Karpas-422 (cell line): ENCODE results near the gene SHMT2. TPM values are rescaled to one million over a fixed set of nuclear protein-coding genes. Genes with fewer than 3 reads are reported as not detected.

Source experiments
- DNase-seq: peaks from one replicate; pipeline ENCODE4 v3.0.0-alpha.2; 2015
- H2AFZ ChIP-seq: fragments of 200-600 bp; sonication (generic); 2 replicates; pipeline ENCODE4 v1.6.1; 2014; ENCODE audit warnings: antibody characterized with exemption, low read length, mixed read lengths
- H3K27ac ChIP-seq: fragments of 200-600 bp; sonication (generic); 2 replicates; pipeline ENCODE4 v1.5.1; 2014; ENCODE audit warnings: mild to moderate bottlenecking, low read length, moderate library complexity
- H3K27me3 ChIP-seq: fragments of 200-600 bp; sonication (generic); 2 replicates; pipeline ENCODE4 v1.6.1; 2014; ENCODE audit warnings: low read length, mixed read lengths
- H3K36me3 ChIP-seq: fragments of 200-600 bp; sonication (generic); 2 replicates; pipeline ENCODE4 v1.6.1; 2014; ENCODE audit warnings: low read length, mixed read lengths; ENCODE audit not compliant: insufficient read depth
- H3K4me1 ChIP-seq: fragments of 200-600 bp; sonication (generic); 2 replicates; pipeline ENCODE4 v1.6.1; 2014; ENCODE audit warnings: mild to moderate bottlenecking, low read length, mixed read lengths
- H3K4me2 ChIP-seq: fragments of 200-600 bp; sonication (generic); 2 replicates; pipeline ENCODE4 v1.6.1; 2014; ENCODE audit warnings: low read length, low read depth, mild to moderate bottlenecking; ENCODE audit not compliant: poor library complexity, severe bottlenecking
- H3K4me3 ChIP-seq: fragments of 200-600 bp; sonication (generic); 2 replicates; pipeline ENCODE4 v1.5.1; 2014; ENCODE audit warnings: mild to moderate bottlenecking, antibody characterized with exemption, low read length, mixed read lengths
- H3K79me2 ChIP-seq: fragments of 200-600 bp; sonication (generic); 2 replicates; pipeline ENCODE4 v1.6.1; 2014; ENCODE audit warnings: mild to moderate bottlenecking, low read length, mixed read lengths
- H3K9ac ChIP-seq: fragments of 200-600 bp; sonication (generic); 2 replicates; pipeline ENCODE4 v1.6.0; 2014; ENCODE audit warnings: low read length
- H3K9me2 ChIP-seq: fragments of 200-600 bp; sonication (generic), shearing (Covaris generic); replicated peaks from 2 replicates; pipeline ENCODE4 v1.6.0; 2014; ENCODE audit warnings: mild to moderate bottlenecking, low read length, moderate library complexity; ENCODE audit not compliant: insufficient read depth
- H3K9me3 ChIP-seq: fragments of 300-700, 200-600 bp; sonication (generic); 2 replicates; pipeline ENCODE4 v1.6.1; 2014; ENCODE audit warnings: low read length, mixed read lengths
- H4K20me1 ChIP-seq: fragments of 200-600 bp; sonication (generic); 2 replicates; pipeline ENCODE4 v1.6.1; 2014; ENCODE audit warnings: mild to moderate bottlenecking, antibody characterized with exemption, low read length, low read depth; ENCODE audit not compliant: insufficient read depth
- total RNA-seq: library from RNA; depleted of rRNA; stranded (reverse); fragments of >200 nt; shearing (Covaris generic); gene quantifications from 2 replicates; pipeline ENCODE4 v1.2.3, GENCODE V29; 2014; ENCODE audit warnings: low replicate concordance

The SHMT2 gene
- total RNA-seq, 1 experiment from 2014 or later, result 399 TPM

GRCh38 chr12:57213058-57213715 lies 16.3 kb upstream of the SHMT2 start:
- H4K20me1 ChIP-seq, result peaks cover 6% of the 10 kb centered on the region; the same call in 1 of the 2 replicates
- H3K4me3 ChIP-seq, result no peak overlapping the region
- H3K9me2 ChIP-seq, result no peaks in the 10 kb centered on the region
- H3K79me2 ChIP-seq, result no peaks in the 10 kb centered on the region
- no peak overlapping the region for H2AFZ ChIP-seq
- H3K4me2 ChIP-seq, result peak overlapping the region; percentile 29
- H3K4me1 ChIP-seq, result peaks cover 59% of the 10 kb centered on the region
- peak overlapping the region; percentile 24; the same call in 1 of the 2 replicates for H3K9ac ChIP-seq
- H3K27me3 ChIP-seq, result no peaks in the 10 kb centered on the region; the same call in 1 of the 2 replicates
- no peak overlapping the region for H3K27ac ChIP-seq
- DNase-seq, result peak; percentile 92
- no peaks in the 10 kb centered on the region for H3K9me3 ChIP-seq
- H3K36me3 ChIP-seq, result no peaks in the 10 kb centered on the region

DNA sequence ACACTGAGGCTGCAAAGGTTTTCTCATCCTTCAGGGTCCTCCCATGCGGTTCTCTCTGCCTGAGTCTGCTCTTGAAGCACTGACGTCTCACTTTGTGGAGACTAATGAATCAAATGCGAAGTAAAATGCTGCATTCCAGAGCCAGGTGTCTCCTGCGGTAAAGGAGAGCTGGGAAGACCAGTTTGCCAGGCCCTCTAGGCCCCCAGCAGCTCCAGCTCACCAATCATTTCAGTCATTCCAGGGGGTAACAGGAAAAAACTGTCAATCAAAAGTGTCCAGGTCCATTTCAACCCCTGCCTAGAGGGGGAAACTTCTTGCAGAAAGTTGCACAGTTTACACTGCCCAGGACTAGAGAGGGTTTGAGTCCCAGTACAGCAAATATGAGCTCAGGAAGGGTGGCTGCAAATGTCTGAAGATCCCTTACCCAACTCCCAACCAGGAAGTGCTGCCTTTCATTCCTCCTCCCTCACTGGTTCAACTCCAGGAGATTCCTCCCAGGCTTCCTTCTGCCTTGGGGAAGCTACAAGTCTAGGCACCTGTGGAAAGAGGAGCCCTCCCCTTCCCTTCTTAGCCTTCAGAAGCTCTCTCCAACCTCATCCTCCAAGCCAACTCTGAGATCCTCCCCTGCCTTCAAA lies 15.6 kb upstream of the SHMT2 start:
- Histone ChIP-seq H3K4me3 (no peak overlapping the region), H4K20me1 (peaks cover 10% of the 10 kb centered on the region; the same call in 1 of the 2 replicates), H2AFZ (no peak overlapping the region), H3K9me2 (no peaks in the 10 kb centered on the region), H3K4me2 (peak overlapping the region; percentile 29), H3K9ac (peak overlapping the region; percentile 24; the same call in 1 of the 2 replicates), H3K27me3 (no peaks in the 10 kb centered on the region; the same call in 1 of the 2 replicates), H3K9me3 (no peaks in the 10 kb centered on the region), H3K36me3 (no peaks in the 10 kb centered on the region), H3K4me1 (peaks cover 64% of the 10 kb centered on the region), H3K27ac (no peak overlapping the region), H3K79me2 (no peaks in the 10 kb centered on the region)
- DNase-seq, result no peak

- H2AFZ ChIP-seq, result no peak overlapping the region
Measured at GRCh38 chr12:57214398-57214781, 15.1 kb upstream of the SHMT2 start.

DNA sequence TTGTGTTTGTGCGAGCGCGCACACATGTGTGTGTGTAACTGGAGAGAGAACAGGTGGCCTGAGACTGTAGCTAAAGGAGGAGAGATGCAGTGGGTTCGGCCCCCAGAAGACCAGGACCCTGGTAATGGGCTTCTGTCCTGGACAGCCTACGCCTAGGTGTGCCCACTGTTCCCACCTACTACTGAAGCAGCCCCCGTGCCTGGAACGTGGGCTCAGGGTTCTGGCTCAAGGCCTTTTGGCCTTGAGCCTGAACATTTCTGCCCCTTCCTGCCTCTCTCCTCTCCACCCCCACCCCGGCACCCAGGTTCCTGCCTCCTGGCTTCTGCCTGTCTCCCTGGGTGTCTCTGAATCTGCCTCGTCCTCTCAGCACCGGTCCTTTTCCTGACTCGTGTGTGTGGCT lies 14.4 kb upstream of the SHMT2 start:
- Histone ChIP-seq H2AFZ (no peak overlapping the region), H3K27ac (no peak overlapping the region), H3K27me3 (no peaks in the 10 kb centered on the region; the same call in 1 of the 2 replicates), H3K4me2 (no peak overlapping the region), H3K9ac (no peak overlapping the region), H3K4me1 (peaks cover 64% of the 10 kb centered on the region), H3K4me3 (no peak overlapping the region), H4K20me1 (peaks cover 10% of the 10 kb centered on the region; the same call in 1 of the 2 replicates), H3K79me2 (no peaks in the 10 kb centered on the region), H3K9me3 (no peaks in the 10 kb centered on the region), H3K36me3 (no peaks in the 10 kb centered on the region), H3K9me2 (no peaks in the 10 kb centered on the region)
- no peak for DNase-seq

More at GRCh38 chr12:57214398-57214781, 15.1 kb upstream of the SHMT2 start:
- H3K9ac ChIP-seq, result 0 out of 2 replicates have a peak overlapping the region, but pooled peaks have one; percentile 11
- H3K27ac ChIP-seq, result no peak overlapping the region
- no peaks in the 10 kb centered on the region for H3K9me3 ChIP-seq
- H3K4me1 ChIP-seq, result peaks cover 64% of the 10 kb centered on the region
- H3K9me2 ChIP-seq, result no peaks in the 10 kb centered on the region
- H4K20me1 ChIP-seq, result peaks cover 10% of the 10 kb centered on the region; the same call in 1 of the 2 replicates
- H3K4me3 ChIP-seq, result no peak overlapping the region
- H3K27me3 ChIP-seq, result no peaks in the 10 kb centered on the region; the same call in 1 of the 2 replicates
- H3K79me2 ChIP-seq, result no peaks in the 10 kb centered on the region
- no peaks in the 10 kb centered on the region for H3K36me3 ChIP-seq
- H3K4me2 ChIP-seq, result no peak overlapping the region
- DNase-seq, result peak; percentile 89

DNA sequence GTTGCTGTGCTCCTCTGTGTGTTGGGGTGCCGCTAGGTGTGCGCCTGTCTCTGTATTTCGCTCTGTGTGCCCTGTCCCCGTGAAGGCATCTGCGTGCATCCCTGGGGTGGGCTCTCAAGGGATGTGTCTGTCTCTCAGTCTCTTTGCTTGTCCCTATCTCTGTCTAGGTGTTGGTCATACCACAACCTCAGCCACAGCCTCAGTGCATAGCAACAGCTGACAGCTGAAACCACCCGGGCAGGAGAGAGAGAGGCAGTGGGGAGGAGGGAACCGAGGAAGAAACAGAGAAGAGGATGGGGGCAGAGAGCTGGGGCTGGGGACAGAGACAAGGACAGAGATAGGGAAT lies 13.9 kb upstream of the SHMT2 start:
- Histone ChIP-seq H3K79me2 (no peaks in the 10 kb centered on the region), H2AFZ (no peak overlapping the region), H3K9me2 (no peaks in the 10 kb centered on the region), H3K27me3 (no peaks in the 10 kb centered on the region; the same call in 1 of the 2 replicates), H3K27ac (no peak overlapping the region), H3K4me3 (peak overlapping the region; percentile 59; the same call in 1 of the 2 replicates), H4K20me1 (peaks cover 10% of the 10 kb centered on the region; the same call in 1 of the 2 replicates), H3K4me2 (peak overlapping the region; percentile 70), H3K9me3 (no peaks in the 10 kb centered on the region), H3K9ac (peak overlapping the region; percentile 42), H3K36me3 (no peaks in the 10 kb centered on the region), H3K4me1 (peaks cover 63% of the 10 kb centered on the region)
- peak; percentile 67 for DNase-seq

- H3K27ac ChIP-seq, result no peak within 1 kb of the TSS
- no peaks in the 10 kb centered on the region for H3K9me3 ChIP-seq
- no peak within 1 kb of the TSS; the same call in 1 of the 2 replicates for H2AFZ ChIP-seq
- peaks cover 10% of the 10 kb centered on the region; the same call in 1 of the 2 replicates for H4K20me1 ChIP-seq
- peaks cover 57% of the 10 kb centered on the region for H3K4me1 ChIP-seq
- peak within 1 kb of the TSS; percentile 70 for H3K4me3 ChIP-seq
- H3K9ac ChIP-seq, result peak within 1 kb of the TSS; percentile 65
- DNase-seq, result peak; percentile 80
- peak within 1 kb of the TSS; percentile 94 for H3K4me2 ChIP-seq
- no peaks in the 10 kb centered on the region for H3K9me2 ChIP-seq
- H3K27me3 ChIP-seq, result no peaks in the 10 kb centered on the region; the same call in 1 of the 2 replicates
- H3K36me3 ChIP-seq, result no peaks in the 10 kb centered on the region
- no peaks in the 10 kb centered on the region for H3K79me2 ChIP-seq
Measured at GRCh38 chr12:57216014-57216911, 13.2 kb upstream of the SHMT2 start, which contains the start of gene NXPH4. Gene NXPH4, plus strand, starts transcription at chr12:57216794. Its CDS starts 176 bp downstream, at chr12:57216970.

GRCh38 chr12:57216921-57217879 lies 12.3 kb upstream of the SHMT2 start:
- H3K9me2 ChIP-seq, result no peaks in the 10 kb centered on the region
- peaks cover 52% of the 10 kb centered on the region for H3K4me1 ChIP-seq
- no peaks in the 10 kb centered on the region for H3K36me3 ChIP-seq
- peak overlapping the region; percentile 70 for H3K4me3 ChIP-seq
- no peak for DNase-seq
- H3K9ac ChIP-seq, result peak overlapping the region; percentile 65
- no peak overlapping the region for H2AFZ ChIP-seq
- H3K4me2 ChIP-seq, result peak overlapping the region; percentile 94
- H4K20me1 ChIP-seq, result peaks cover 10% of the 10 kb centered on the region; the same call in 1 of the 2 replicates
- no peak overlapping the region for H3K27ac ChIP-seq
- no peaks in the 10 kb centered on the region for H3K9me3 ChIP-seq
- no peaks in the 10 kb centered on the region; the same call in 1 of the 2 replicates for H3K27me3 ChIP-seq
- H3K79me2 ChIP-seq, result no peaks in the 10 kb centered on the region
